ENCODE results near the gene IRF2BP2. TPM values are rescaled to one million over a fixed set of nuclear protein-coding genes. Genes with fewer than 3 reads are reported as not detected.

The IRF2BP2 gene
- total RNA-seq, 1 donor, result 172 TPM

DNA sequence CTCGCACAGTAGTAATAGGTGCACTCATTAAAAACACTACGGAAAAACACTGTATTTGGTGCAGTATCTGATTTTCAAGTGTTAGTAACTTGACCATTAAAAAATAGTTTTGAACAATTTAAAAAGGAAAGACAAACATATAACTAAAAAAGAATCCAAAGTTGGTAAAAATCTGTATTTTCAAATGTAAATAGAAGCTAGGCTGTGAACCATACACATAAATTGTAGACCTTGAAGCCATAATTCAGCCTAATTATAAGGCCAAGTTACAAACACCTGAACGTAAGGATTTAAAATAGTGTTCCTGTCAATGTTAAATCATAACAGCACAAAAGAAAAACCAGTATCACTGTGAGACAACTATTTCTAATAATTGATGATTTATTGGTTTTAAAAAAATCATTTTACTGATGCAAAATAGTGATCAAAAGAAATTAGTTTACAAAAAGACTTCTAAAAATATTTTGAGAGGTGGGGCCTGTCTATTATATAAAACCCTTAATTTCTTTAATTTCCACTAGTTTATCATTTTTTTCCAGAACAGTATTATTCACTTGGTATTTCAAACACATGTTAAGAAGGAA lies 4.5 kb downstream of the IRF2BP2 start:
- Histone ChIP-seq H3K4me1 (ENCODE audit: insufficient read depth, low read length) (peaks cover 44% of the 10 kb centered on the region), H2AFZ (ENCODE audit: low read length) (no peak overlapping the region), H4K20me1 (ENCODE audit: insufficient read depth, low read length) (peaks cover 15% of the 10 kb centered on the region), H3K4me2 (ENCODE audit: insufficient read depth, low read length) (peak overlapping the region; percentile 85), H3K27me3 (ENCODE audit: insufficient read depth, low read length) (no peaks in the 10 kb centered on the region), H3K79me2 (ENCODE audit: insufficient read depth, low read length) (peaks cover 79% of the 10 kb centered on the region), H3K9me3 (ENCODE audit: low read depth, low read length) (no peaks in the 10 kb centered on the region), H3K27ac (ENCODE audit: low read depth, low read length) (peak overlapping the region; percentile 99), H3K36me3 (ENCODE audit: insufficient read depth, low read length) (peaks cover 56% of the 10 kb centered on the region), H3K4me3 (ENCODE audit: insufficient read depth, low read length) (peak overlapping the region; percentile 91)
- DNase-seq (ENCODE audit: insufficient read length, low spot score, missing footprints), result no peak
- TF ChIP-seq, protein P1, sequence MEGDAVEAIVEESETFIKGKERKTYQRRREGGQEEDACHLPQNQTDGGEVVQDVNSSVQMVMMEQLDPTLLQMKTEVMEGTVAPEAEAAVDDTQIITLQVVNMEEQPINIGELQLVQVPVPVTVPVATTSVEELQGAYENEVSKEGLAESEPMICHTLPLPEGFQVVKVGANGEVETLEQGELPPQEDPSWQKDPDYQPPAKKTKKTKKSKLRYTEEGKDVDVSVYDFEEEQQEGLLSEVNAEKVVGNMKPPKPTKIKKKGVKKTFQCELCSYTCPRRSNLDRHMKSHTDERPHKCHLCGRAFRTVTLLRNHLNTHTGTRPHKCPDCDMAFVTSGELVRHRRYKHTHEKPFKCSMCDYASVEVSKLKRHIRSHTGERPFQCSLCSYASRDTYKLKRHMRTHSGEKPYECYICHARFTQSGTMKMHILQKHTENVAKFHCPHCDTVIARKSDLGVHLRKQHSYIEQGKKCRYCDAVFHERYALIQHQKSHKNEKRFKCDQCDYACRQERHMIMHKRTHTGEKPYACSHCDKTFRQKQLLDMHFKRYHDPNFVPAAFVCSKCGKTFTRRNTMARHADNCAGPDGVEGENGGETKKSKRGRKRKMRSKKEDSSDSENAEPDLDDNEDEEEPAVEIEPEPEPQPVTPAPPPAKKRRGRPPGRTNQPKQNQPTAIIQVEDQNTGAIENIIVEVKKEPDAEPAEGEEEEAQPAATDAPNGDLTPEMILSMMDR (IDR thresholded peaks at IDR 0.05; ENCODE audit: extremely low read depth, low read depth, low read length), result no peak

DNA sequence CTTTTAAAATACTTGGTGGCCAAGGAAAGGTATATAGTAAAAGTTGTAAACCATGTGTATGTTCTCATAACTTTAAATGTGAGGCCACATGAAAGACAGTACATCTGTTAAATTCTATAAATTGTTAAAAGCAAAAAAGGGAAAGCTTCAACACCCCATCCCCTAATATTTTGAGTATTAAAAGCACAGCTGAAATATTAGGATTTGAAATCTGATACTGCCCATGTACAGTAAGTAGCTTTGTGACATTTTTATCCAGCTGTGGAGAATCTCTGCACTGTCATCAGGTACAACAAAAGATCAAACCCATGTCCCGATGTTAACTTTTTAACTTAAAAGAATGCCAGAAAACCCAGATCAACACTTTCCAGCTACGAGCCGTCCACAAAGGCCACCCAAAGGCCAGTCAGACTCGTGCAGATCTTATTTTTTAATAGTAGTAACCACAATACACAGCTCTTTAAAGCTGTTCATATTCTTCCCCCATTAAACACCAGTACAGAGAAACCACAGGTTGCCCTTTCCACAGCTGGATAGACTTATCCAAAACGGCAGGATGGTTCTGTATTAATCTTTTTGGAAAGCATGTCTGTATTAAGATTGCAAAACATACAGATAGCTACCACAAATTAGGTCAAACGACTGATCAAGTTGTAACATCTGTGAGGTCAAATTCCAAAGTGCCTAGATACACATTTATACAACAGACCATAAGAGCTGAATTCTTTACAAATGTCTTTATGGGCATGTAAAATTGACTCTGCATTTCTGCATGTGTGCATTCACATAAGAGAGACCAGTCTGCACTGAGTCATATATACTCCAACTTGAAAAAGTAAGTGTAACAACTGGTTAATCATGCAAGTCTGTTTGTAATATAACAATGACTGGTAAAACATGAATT lies 5.2 kb downstream of the IRF2BP2 start:
- peaks cover 15% of the 10 kb centered on the region for H4K20me1 ChIP-seq (ENCODE audit: insufficient read depth, low read length)
- no peaks in the 10 kb centered on the region for H3K9me3 ChIP-seq (ENCODE audit: low read depth, low read length)
- peak overlapping the region; percentile 91 for H3K4me3 ChIP-seq (ENCODE audit: insufficient read depth, low read length)
- DNase-seq (ENCODE audit: insufficient read length, low spot score, missing footprints), result no peak
- H3K27ac ChIP-seq (ENCODE audit: low read depth, low read length), result peak overlapping the region; percentile 99
- H3K4me1 ChIP-seq (ENCODE audit: insufficient read depth, low read length), result peaks cover 43% of the 10 kb centered on the region
- peaks cover 79% of the 10 kb centered on the region for H3K79me2 ChIP-seq (ENCODE audit: insufficient read depth, low read length)
- peak overlapping the region; percentile 85 for H3K4me2 ChIP-seq (ENCODE audit: insufficient read depth, low read length)
- H2AFZ ChIP-seq (ENCODE audit: low read length), result no peak overlapping the region
- TF ChIP-seq, protein P1 (IDR thresholded peaks at IDR 0.05; ENCODE audit: extremely low read depth, low read depth, low read length), result no peak
- peaks cover 56% of the 10 kb centered on the region for H3K36me3 ChIP-seq (ENCODE audit: insufficient read depth, low read length)
- no peaks in the 10 kb centered on the region for H3K27me3 ChIP-seq (ENCODE audit: insufficient read depth, low read length)

DNA sequence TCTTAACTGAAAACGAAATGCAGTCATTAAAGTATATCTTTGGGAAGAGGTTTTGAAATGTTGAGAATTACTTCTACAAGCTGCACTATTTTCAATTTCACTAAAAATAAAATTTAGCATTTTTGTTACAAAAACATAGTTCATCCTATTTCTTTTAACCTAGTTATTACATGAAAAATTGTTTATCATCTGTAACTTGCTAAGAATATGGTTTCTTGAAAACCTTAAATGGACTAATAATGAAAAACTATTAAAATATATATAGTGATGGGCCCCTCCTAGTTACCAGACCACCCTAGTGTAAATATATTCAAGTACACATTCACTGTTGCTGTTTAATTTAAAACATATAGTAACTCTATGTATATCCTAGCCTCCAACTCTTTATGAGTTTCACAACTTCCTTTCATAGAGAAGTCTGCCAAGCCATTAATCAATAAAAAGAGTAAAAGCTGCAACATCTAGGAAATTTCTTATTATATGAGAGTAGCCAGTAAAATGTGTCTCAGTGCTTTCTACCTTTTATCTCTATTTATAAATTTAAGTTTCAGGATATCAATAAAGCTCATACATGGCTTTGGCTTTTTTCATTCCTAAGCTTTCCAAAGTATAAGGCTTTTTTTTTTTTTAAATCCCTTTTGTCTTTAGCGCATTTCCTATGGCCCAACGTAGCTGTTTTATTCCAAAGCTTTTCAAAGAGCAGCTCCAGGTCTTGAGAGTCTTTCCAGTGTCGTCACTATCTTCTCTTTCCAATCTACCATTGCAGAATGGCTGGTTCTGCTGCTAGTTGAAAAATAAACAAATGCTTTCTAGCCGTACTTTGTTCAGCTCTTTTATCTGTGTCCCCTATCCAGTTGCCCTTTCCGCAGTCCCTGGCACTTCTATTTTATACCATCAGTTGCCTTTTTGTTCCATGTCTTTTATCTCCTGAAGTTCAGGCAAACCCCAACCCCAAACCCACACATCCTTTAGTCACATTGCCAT lies 6.5 kb downstream of the IRF2BP2 start:
- H3K27ac ChIP-seq (ENCODE audit: low read depth, low read length), result peak overlapping the region; percentile 99
- H3K9me3 ChIP-seq (ENCODE audit: low read depth, low read length), result no peaks in the 10 kb centered on the region
- peaks cover 56% of the 10 kb centered on the region for H3K36me3 ChIP-seq (ENCODE audit: insufficient read depth, low read length)
- H2AFZ ChIP-seq (ENCODE audit: low read length), result no peak overlapping the region
- TF ChIP-seq, protein P1 (IDR thresholded peaks at IDR 0.05; ENCODE audit: extremely low read depth, low read depth, low read length), result no peak
- no peak for DNase-seq (ENCODE audit: insufficient read length, low spot score, missing footprints)
- peak overlapping the region; percentile 85 for H3K4me2 ChIP-seq (ENCODE audit: insufficient read depth, low read length)
- H3K4me3 ChIP-seq (ENCODE audit: insufficient read depth, low read length), result peak overlapping the region; percentile 91
- H3K27me3 ChIP-seq (ENCODE audit: insufficient read depth, low read length), result no peaks in the 10 kb centered on the region
- peaks cover 56% of the 10 kb centered on the region for H3K4me1 ChIP-seq (ENCODE audit: insufficient read depth, low read length)
- H3K79me2 ChIP-seq (ENCODE audit: insufficient read depth, low read length), result peaks cover 72% of the 10 kb centered on the region
- peaks cover 15% of the 10 kb centered on the region for H4K20me1 ChIP-seq (ENCODE audit: insufficient read depth, low read length)

Measured in osteoblast (primary cell).